Endothelial cell of hepatic sinusoid (primary cell): ENCODE data around the gene DSP.

Experiments used
- in situ Hi-C: cut with HindIII; loops from 2 replicates; pipeline ENCODE4 v1.10.0; 2017; ENCODE audit warnings: low sequenced_read_pairs

Gene DSP

GRCh38 chr6:7559196-7559595, 17.7 kb downstream of the DSP start:
- in situ Hi-C loops: loop anchor here (5.0 kb wide), 1 partner anchor 72 kb away; no protein-coding TSS in a partner anchor

- in situ Hi-C loops: loop anchor here (5.0 kb wide), 1 partner anchor 73 kb away; no protein-coding TSS in a partner anchor
Measured at GRCh38 chr6:7559651-7560385, 18.3 kb downstream of the DSP start.

DNA sequence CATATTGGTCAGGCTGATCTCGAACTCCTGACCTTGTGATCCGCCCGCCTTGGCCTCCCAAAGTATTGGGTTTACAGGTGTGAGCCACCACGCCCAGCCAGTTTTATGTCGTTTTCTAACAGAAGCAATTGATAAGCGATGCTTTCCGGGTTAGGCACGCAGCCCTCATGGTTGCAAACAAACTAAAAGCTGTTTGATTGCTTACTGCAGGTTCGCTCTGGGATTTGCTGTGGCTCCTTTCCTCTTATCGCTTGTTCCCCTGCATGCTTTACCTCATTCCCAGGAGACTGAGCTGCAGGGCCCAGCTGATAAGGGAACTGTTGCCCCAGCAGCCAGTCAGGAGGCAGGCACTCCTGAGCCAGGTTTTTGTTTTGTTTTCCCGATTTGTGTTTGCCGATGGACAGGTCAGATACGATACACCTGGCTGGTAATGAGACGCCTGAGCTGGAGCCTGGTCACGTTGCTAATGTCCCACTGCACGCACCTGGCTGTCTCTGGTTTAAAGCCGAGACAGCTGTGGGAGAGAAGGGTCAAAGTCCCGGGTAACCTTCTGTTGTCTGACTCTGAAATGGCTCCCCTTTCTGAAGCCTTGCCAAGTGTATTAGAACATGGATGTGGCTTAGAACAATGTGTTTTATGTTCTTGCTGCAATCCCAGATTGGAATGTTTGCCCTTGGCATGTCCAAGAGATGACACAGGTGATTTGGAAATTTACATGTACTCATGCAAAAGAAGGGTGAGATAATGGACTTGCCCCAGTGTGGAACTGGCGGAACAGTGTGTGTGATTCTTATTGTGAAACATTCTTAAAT, 19.9 kb downstream of the DSP start:
- in situ Hi-C loops: no loop called here

- in situ Hi-C loops: no loop called here
Measured at GRCh38 chr6:7562769-7563168, 21.3 kb downstream of the DSP start.

- in situ Hi-C loops: no loop called here
Measured at GRCh38 chr6:7566107-7566506, 24.6 kb downstream of the DSP start.

- in situ Hi-C loops: no loop called here
Measured at GRCh38 chr6:7566617-7567173, 25.2 kb downstream of the DSP start.

GRCh38 chr6:7568021-7568420, 26.6 kb downstream of the DSP start:
- in situ Hi-C loops: no loop called here

DNA sequence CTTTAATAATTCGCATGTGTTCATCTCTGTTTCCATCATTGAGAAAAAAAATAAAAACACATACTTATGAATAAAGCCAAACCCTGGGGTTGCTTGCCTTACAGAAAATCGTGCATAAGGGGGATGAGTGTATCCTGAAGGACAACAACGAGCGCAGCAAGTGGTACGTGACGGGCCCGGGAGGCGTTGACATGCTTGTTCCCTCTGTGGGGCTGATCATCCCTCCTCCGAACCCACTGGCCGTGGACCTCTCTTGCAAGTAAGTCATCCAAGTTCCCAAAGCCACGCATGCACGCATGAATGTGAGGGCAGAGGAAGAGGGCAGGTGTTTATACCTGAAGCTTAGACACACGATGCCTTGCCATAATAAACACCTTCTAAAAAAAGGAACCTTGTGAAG, 27.6 kb downstream of the DSP start:
- in situ Hi-C loops: no loop called here

DNA sequence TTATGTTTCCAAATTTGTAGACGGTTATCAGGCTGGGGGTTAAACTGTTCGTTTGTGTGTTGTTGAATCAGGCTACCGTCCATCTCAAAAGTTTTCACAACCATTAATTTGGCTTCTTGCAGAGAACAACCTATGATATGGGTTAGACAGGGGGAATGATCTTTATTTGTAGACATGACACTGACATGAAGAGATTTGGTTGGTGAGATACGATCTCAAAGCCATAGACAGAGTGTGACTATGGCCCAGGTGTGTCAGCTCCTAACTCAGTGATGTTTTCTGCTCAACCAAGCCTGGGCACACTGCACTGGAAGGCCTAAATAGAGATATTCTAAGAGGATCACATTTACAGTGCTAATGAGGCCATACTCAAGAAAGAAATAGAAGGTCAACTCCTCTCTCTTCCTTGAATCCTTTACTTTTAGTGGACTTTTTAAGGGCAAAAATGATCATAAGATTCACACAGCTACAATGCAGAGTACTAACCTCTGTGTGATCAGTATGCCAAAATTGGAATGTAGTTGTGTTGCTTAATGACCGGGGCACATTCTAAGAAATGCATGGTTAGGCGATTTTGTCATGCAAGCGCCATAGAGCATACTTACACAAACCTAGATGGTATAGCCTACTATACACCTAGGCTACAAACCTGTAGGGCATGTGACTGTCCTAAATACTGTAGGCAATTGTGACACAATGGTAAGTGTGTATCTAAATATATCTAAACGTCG, 30.9 kb downstream of the DSP start:
- in situ Hi-C loops: no loop called here

- in situ Hi-C loops: no loop called here
Measured at GRCh38 chr6:7574500-7574899, 33.0 kb downstream of the DSP start.

DNA sequence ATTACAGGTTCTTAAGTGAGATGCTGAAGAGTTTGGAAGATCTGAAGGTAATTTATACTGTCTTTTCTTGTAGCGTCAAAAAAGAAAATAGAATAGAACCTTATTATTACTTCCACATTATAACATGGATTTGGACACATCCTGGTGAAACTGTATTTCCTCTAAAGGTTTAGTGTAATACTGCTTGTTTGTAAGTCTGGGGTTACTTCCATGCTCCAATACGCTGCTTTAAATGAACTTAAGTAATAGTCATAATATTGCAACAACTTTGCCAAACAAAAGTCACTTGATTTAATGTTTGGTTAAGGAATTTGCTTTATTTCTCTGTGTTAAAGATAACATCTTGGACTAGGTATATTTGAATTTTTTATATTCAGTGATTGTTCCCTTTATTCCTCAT, 37.0 kb downstream of the DSP start:
- in situ Hi-C loops: no loop called here

- in situ Hi-C loops: no loop called here
Measured at GRCh38 chr6:7578931-7579330, 37.5 kb downstream of the DSP start.

DNA sequence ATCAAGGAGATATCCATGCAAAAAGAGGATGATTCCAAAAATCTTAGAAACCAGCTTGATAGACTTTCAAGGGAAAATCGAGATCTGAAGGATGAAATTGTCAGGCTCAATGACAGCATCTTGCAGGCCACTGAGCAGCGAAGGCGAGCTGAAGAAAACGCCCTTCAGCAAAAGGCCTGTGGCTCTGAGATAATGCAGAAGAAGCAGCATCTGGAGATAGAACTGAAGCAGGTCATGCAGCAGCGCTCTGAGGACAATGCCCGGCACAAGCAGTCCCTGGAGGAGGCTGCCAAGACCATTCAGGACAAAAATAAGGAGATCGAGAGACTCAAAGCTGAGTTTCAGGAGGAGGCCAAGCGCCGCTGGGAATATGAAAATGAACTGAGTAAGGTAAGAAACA, 38.4 kb downstream of the DSP start:
- in situ Hi-C loops: no loop called here

- in situ Hi-C loops: no loop called here
Measured at GRCh38 chr6:7580537-7580926, 39.1 kb downstream of the DSP start.

GRCh38 chr6:7580927-7581618, 39.6 kb downstream of the DSP start:
- in situ Hi-C loops: no loop called here

GRCh38 chr6:7585287-7585930, 43.9 kb downstream of the DSP start:
- in situ Hi-C loops: no loop called here

- in situ Hi-C loops: no loop called here
Measured at GRCh38 chr6:7587631-7588100, 46.2 kb downstream of the DSP start.

GRCh38 chr6:7588506-7588905, 47.0 kb downstream of the DSP start:
- in situ Hi-C loops: no loop called here

DNA sequence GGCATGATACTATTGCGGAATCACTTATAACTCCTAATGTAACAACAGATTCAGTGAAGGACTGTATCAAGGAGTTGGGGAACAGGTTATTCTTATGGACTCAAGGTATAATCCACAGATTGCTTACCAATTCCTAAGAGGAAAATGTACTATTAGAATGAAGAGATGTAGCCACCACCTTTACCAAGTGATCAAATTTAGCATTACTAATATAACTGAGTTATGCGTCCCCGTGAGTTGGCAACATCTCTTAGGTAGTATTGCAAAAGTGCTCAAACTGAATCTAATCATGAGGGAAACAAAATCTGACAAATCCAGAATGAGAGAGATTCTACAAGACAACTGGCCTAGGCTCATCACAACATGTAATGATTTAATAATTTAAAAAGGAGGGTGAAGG, 47.8 kb downstream of the DSP start:
- in situ Hi-C loops: no loop called here
